Right atrium auricular region (tissue), 2 donors: Measurements from ENCODE around the gene RAB24. TPM values are rescaled to one million over a fixed set of nuclear protein-coding genes. Genes with fewer than 3 reads are reported as not detected.

Source experiments
- DNase-seq: peaks from one replicate; pipeline ENCODE4 v3.0.0-alpha.2; 2019; ENCODE audit warnings: low spot score
- H3K27ac ChIP-seq, 2 donors: fragments of 200-600 bp; sonication (generic); 1 replicate in 1 of 2; 2 replicates in 1 of 2; pipeline ENCODE4 v1.5.1; 2016 to 2019
- H3K27me3 ChIP-seq, 2 donors: fragments of 200-600 bp; sonication (generic); one replicate each; pipeline versions ENCODE4 v1.5.1 to v1.6.0; 2017 to 2019
- H3K36me3 ChIP-seq: fragments of 200-600 bp; sonication (generic); one replicate; pipeline ENCODE4 v1.5.1; 2016
- H3K4me1 ChIP-seq, 2 donors: fragments of 200-600 bp; sonication (generic); one replicate each; pipeline versions ENCODE4 v1.5.1 to v1.6.0; 2017 to 2019
- H3K4me3 ChIP-seq, 2 donors: fragments of 200-600 bp; sonication (generic); 1 replicate in 1 of 2; 2 replicates in 1 of 2; pipeline ENCODE4 v1.5.1; 2017 to 2019; ENCODE audit warnings: mild to moderate bottlenecking in 1 of 2, moderate library complexity in 1 of 2
- H3K9me3 ChIP-seq, 2 donors: fragments of 200-600 bp; sonication (generic); one replicate each; pipeline ENCODE4 v1.5.1; 2019
- total RNA-seq, 2 donors: library from RNA; depleted of rRNA; stranded (reverse); fragments of >200 nt; gene quantifications; one replicate each; pipeline ENCODE4 v1.1.0, GENCODE V29; 2016
- TF ChIP-seq, protein P1 (sequence below), 2 donors: fragments of 200-600 bp; sonication (generic); IDR thresholded peaks; one replicate each; pipeline ENCODE4 v1.5.1; 2019; ENCODE audit warnings: antibody characterized with exemption in 2 of 2

RAB24 gene
- total RNA-seq, 2 donors from 2014 or later: 14.8 to 14.9 TPM

DNA sequence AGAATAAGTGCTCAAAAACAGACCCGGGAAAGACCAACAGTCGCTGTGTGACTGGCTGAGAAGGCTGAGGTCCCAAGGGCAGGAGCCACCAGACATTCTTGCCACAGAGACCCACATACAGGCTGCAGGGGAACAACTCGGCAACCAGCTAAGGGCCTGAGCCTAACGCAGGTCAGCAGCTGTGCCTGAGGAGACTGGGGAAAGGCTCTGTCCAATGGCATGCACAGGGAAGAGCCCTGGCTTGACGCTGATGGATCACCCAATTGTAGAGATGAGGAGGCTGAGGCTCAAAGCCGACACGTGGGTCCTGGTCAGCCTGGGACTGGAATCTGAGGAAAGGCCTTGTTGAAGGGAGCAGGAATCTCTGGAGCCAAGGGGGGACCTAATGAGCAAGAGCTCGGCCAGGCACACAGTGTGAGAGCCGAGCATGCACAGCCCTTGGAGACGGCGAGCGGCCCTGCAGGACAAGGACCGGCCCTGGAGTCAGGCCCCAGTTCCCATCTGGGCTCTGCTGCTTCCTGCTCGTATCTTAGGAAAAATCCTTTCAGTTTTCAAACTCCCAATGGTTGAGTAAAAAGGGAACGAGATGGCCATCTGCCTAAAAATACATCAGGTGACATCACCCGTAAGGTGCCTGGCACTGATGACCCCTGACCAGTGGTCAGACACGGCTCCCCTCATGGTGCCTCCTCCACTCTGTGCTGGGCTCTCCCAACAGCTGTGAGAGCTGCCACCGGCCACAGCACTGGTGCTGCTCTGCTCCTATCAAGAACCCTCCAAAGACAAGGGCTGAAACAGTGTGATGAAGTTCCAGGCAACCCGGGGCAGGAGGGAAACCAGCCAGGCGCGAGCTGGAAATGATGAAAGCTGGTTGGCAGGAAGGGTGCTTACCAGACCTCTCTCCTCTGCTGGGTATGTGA, 31.5 kb upstream of the RAB24 start:
- peaks cover 81% of the 10 kb centered on the region for H3K36me3 ChIP-seq
- H3K27me3 ChIP-seq: no peaks in the 10 kb centered on the region
- H3K4me1 ChIP-seq: peaks cover 0 to 25% of the 10 kb centered on the region in 2 donors
- TF ChIP-seq, protein P1, sequence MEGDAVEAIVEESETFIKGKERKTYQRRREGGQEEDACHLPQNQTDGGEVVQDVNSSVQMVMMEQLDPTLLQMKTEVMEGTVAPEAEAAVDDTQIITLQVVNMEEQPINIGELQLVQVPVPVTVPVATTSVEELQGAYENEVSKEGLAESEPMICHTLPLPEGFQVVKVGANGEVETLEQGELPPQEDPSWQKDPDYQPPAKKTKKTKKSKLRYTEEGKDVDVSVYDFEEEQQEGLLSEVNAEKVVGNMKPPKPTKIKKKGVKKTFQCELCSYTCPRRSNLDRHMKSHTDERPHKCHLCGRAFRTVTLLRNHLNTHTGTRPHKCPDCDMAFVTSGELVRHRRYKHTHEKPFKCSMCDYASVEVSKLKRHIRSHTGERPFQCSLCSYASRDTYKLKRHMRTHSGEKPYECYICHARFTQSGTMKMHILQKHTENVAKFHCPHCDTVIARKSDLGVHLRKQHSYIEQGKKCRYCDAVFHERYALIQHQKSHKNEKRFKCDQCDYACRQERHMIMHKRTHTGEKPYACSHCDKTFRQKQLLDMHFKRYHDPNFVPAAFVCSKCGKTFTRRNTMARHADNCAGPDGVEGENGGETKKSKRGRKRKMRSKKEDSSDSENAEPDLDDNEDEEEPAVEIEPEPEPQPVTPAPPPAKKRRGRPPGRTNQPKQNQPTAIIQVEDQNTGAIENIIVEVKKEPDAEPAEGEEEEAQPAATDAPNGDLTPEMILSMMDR (IDR thresholded peaks at IDR 0.05): no peak
- H3K27ac ChIP-seq: peak overlapping the region; percentile 37 to 48
- H3K9me3 ChIP-seq: no peaks in the 10 kb centered on the region
- H3K4me3 ChIP-seq: no peak overlapping the region
- no peak for DNase-seq

DNA sequence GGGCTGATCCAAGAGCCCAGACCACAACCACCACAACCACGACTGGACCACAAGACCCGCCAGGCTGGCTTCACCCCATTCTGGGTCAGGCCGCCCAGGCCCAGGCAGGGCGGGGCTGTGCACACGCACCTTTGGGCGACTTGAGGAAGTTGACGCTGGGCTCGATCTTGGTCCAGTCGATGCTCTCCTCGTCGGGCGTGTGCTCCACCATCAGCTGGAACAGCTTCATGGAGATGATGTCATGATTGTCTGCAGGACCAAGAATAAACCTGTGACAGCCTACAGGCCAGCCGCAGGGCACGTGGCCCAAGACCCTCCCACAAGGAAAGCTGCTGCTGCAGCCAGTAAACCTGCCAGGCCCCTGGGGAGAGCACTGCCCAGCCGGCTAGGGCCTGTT, 30.6 kb upstream of the RAB24 start:
- Histone ChIP-seq H3K4me3 (no peak overlapping the region), H3K9me3 (no peaks in the 10 kb centered on the region), H3K4me1 (peaks cover 0 to 23% of the 10 kb centered on the region in 2 donors), H3K36me3 (peaks cover 80% of the 10 kb centered on the region), H3K27ac (no peak overlapping the region), H3K27me3 (no peaks in the 10 kb centered on the region)
- TF ChIP-seq, protein P1 (IDR thresholded peaks at IDR 0.05): no peak
- DNase-seq: no peak

DNA sequence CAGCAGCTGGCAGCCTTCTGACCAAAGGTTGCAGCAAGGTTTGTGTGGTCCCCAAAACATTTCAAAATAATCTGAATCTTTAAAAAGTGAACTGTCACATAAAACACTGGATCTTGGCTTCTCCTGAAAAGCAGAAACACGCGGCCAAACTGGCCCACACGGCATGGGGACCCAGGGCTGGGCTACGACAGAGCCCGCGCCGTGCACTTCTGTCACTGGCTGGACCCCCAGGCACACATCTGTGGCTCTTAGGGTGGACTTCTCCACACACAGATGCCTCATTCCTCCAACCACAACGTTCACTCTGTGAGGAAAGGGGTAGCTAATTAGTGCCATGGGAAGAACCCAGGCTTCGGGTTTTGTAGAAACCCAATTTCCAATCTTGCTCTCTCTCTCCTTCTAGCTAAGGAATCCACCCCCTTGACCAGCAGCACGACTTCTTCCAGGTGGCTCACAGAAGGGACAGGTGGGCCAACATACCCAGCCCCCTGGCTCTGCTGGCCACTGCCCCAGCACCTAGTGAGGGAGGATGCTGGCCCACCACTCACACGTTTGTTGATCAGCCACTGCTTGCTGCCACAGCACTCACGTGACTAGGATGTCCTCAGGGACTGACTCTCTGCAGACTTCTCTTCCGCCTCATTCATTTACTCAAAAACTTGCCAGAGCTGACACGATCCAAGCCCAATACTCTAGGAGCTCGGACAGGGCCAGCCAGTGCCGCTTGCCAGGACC, 30.1 kb upstream of the RAB24 start:
- Histone ChIP-seq H3K27me3 (no peaks in the 10 kb centered on the region), H3K36me3 (peaks cover 75% of the 10 kb centered on the region), H3K9me3 (no peaks in the 10 kb centered on the region), H3K4me3 (no peak overlapping the region), H3K4me1 (peaks cover 0 to 20% of the 10 kb centered on the region in 2 donors), H3K27ac (no peak overlapping the region)
- TF ChIP-seq, protein P1 (IDR thresholded peaks at IDR 0.05): no peak
- no peak for DNase-seq

DNA sequence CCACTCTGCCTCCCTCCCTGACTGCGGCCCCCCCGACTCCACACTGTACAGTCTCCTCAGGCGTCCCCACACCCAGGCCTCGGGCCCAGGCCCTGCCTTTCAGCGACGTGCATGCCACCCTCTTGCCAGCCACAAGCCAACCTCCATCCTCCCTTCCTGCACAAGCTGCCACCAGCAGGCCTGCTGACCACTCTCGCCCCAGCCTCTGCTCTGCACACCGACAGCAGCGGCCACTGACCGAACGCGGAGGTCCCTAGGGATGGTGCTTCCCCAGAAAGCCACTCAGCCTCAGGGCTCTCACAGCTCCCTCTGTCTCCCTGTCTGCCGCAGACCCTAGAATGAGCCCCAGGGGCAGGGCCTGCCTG, 29.4 kb upstream of the RAB24 start:
- DNase-seq: no peak
- no peak overlapping the region for H3K27ac ChIP-seq

DNA sequence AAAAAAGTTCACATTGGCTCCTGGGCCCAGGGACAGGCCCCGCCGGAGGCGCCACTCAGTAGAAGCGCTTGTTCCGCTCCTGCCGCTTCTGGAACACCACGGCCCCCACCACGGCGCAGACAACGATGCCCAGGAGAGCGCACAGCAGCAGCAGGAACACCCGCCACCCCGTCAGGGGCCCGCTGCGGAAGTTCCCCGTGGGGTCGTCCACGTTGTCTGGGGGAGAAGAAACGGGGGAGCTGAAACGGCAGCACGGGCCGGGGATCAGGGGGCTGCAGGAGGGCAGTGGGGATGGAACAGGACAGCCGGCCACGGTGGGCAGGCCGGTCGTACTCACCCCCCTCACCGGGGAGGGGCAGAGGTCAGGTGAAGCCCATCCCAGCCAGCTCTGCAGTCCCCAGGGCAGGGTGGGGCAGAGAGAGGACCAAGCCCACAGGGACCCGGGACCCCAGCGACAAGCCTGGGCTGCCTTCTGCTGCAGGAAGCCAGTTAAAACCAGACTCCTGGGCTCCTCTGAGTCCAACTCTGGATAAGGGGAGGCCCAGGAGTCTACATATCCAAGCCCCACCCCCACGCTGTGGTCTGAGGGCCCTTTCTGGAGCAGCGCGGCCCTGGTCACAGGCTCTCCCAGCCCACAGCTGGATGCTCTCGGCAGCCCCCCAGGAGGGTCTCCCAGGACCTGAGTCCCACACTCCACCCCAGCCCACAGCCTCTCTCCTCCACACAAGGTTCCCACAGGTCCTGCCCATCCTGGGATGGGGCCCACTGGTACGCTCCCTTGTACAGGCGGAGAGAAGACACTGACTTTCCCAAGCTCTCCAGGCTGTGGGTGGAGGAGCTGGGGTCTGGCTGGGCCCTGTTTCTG, 28.7 kb upstream of the RAB24 start:
- TF ChIP-seq, protein P1 (IDR thresholded peaks at IDR 0.05): no peak
- Histone ChIP-seq H3K36me3 (peaks cover 62% of the 10 kb centered on the region), H3K9me3 (no peaks in the 10 kb centered on the region), H3K4me3 (no peak overlapping the region), H3K27ac (no peak overlapping the region), H3K4me1 (peaks cover 0 to 20% of the 10 kb centered on the region in 2 donors), H3K27me3 (no peaks in the 10 kb centered on the region)
- DNase-seq: no peak

More for the DNA sequence above, 29.4 kb upstream of the RAB24 start:
- Histone ChIP-seq H3K4me3 (no peak overlapping the region), H3K9me3 (no peaks in the 10 kb centered on the region), H3K36me3 (peaks cover 68% of the 10 kb centered on the region), H3K4me1 (peaks cover 0 to 20% of the 10 kb centered on the region in 2 donors), H3K27me3 (no peaks in the 10 kb centered on the region)
- TF ChIP-seq, protein P1 (IDR thresholded peaks at IDR 0.05): no peak
